Mesothelial cell of epicardium (in vitro differentiated cells): Measurements from ENCODE around the gene MYCBPAP. TPM values are rescaled to one million over a fixed set of nuclear protein-coding genes. Genes with fewer than 3 reads are reported as not detected.
A peak's percentile ranks its signal among the peaks of the same experiment; 100 is the strongest.

Experiments
- DNase-seq, 2 experiments: peaks; one replicate each; pipeline ENCODE4 v3.0.0; 2021; ENCODE audit warnings: low spot score in 2 of 2; ENCODE audit not compliant: unreplicated experiment in 2 of 2
- H3K27ac Mint-ChIP-seq: 2 replicates; pipeline ENCODE4 v1.8.0; 2021; ENCODE audit warnings: mixed read lengths
- H3K27me3 Mint-ChIP-seq: 2 replicates; pipeline ENCODE4 v1.8.0; 2021; ENCODE audit warnings: low read depth, mixed read lengths
- H3K36me3 Mint-ChIP-seq: 2 replicates; pipeline ENCODE4 v1.8.0; 2021; ENCODE audit warnings: mixed read lengths
- H3K4me1 Mint-ChIP-seq: 2 replicates; pipeline ENCODE4 v1.8.0; 2021; ENCODE audit warnings: mixed read lengths
- H3K4me3 Mint-ChIP-seq: 2 replicates; pipeline ENCODE4 v1.8.0; 2021; ENCODE audit warnings: mild to moderate bottlenecking, moderate library complexity, mixed read lengths
- H3K9me3 Mint-ChIP-seq: 2 replicates; pipeline ENCODE4 v1.8.0; 2021; ENCODE audit warnings: mixed read lengths
- CTCF ChIP-seq: fragments of 200-600 bp; sonication (generic); IDR thresholded peaks from one replicate; pipeline ENCODE4 v1.5.0; 2021; ENCODE audit warnings: antibody characterized with exemption; ENCODE audit not compliant: unreplicated experiment
- total RNA-seq: library from RNA; stranded (reverse); gene quantifications from 3 replicates; pipeline ENCODE4 v1.2.1, GENCODE V29; 2021

The MYCBPAP gene
- total RNA-seq, 1 donor from 2014 or later: 5.1 TPM

GRCh38 chr17:50481648-50482047 is 26.6 kb upstream of the MYCBPAP start:
- TF ChIP-seq CTCF: no peak
- H3K27me3 Mint-ChIP-seq: no peaks in the 10 kb centered on the region
- no peak overlapping the region for H3K27ac Mint-ChIP-seq
- no peaks in the 10 kb centered on the region for H3K9me3 Mint-ChIP-seq
- peaks cover 20% of the 10 kb centered on the region for H3K36me3 Mint-ChIP-seq
- DNase-seq: no peak
- H3K4me3 Mint-ChIP-seq: no peak overlapping the region
- H3K4me1 Mint-ChIP-seq: peaks cover 12% of the 10 kb centered on the region

GRCh38 chr17:50482110-50482509 is 26.1 kb upstream of the MYCBPAP start:
- DNase-seq: no peak
- no peak overlapping the region for H3K4me3 Mint-ChIP-seq
- peaks cover 20% of the 10 kb centered on the region for H3K36me3 Mint-ChIP-seq
- H3K9me3 Mint-ChIP-seq: no peaks in the 10 kb centered on the region
- no peak overlapping the region for H3K27ac Mint-ChIP-seq
- H3K4me1 Mint-ChIP-seq: peaks cover 12% of the 10 kb centered on the region
- no peaks in the 10 kb centered on the region for H3K27me3 Mint-ChIP-seq
- no peak for TF ChIP-seq CTCF

- Mint-ChIP-seq H3K4me3 (no peak overlapping the region), H3K27ac (no peak overlapping the region)
Observed at GRCh38 chr17:50482516-50482915, 25.7 kb upstream of the MYCBPAP start.

GRCh38 chr17:50483266-50483665 is 25.0 kb upstream of the MYCBPAP start:
- no peak for DNase-seq
- no peak overlapping the region for H3K27ac Mint-ChIP-seq
- no peaks in the 10 kb centered on the region for H3K9me3 Mint-ChIP-seq
- H3K4me1 Mint-ChIP-seq: peaks cover 8% of the 10 kb centered on the region
- peaks cover 20% of the 10 kb centered on the region for H3K36me3 Mint-ChIP-seq
- H3K27me3 Mint-ChIP-seq: no peaks in the 10 kb centered on the region
- H3K4me3 Mint-ChIP-seq: no peak overlapping the region
- no peak for TF ChIP-seq CTCF

More at GRCh38 chr17:50482516-50482915, 25.7 kb upstream of the MYCBPAP start:
- H3K36me3 Mint-ChIP-seq: peaks cover 20% of the 10 kb centered on the region
- peaks cover 12% of the 10 kb centered on the region for H3K4me1 Mint-ChIP-seq
- H3K9me3 Mint-ChIP-seq: no peaks in the 10 kb centered on the region
- peak; percentile 81 for TF ChIP-seq CTCF
- no peaks in the 10 kb centered on the region for H3K27me3 Mint-ChIP-seq
- DNase-seq: peak; percentile 64 to 83

- TF ChIP-seq CTCF: no peak
- peaks cover 20% of the 10 kb centered on the region for H3K36me3 Mint-ChIP-seq
- H3K27ac Mint-ChIP-seq: no peak overlapping the region
- DNase-seq: peak in 1 of 2 experiments; percentile 6
- no peaks in the 10 kb centered on the region for H3K27me3 Mint-ChIP-seq
- H3K4me3 Mint-ChIP-seq: no peak overlapping the region
- peaks cover 3% of the 10 kb centered on the region for H3K4me1 Mint-ChIP-seq
- no peaks in the 10 kb centered on the region for H3K9me3 Mint-ChIP-seq
Observed at GRCh38 chr17:50484386-50485155, 23.7 kb upstream of the MYCBPAP start.
